SU-DHL-6 (cell line): ENCODE results near the gene SH3PXD2A.

ENCODE experiments used
- H2AFZ ChIP-seq: fragments of 200-600 bp; sonication (generic); 2 replicates; pipeline ENCODE4 v1.6.1; 2014; ENCODE audit warnings: low read depth, mild to moderate bottlenecking, moderate library complexity, mixed read lengths, antibody characterized with exemption, low read length; ENCODE audit not compliant: severe bottlenecking
- H3F3A ChIP-seq: fragments of 200-600 bp; shearing (Covaris generic); 2 replicates; pipeline ENCODE4 v1.6.0; 2016; ENCODE audit warnings: antibody characterized with exemption, mild to moderate bottlenecking; ENCODE audit not compliant: insufficient read depth
- H3K27ac ChIP-seq: fragments of 200-600 bp; sonication (generic); 2 replicates; pipeline ENCODE4 v1.5.1; 2016; ENCODE audit warnings: low read depth, mild to moderate bottlenecking, low read length, moderate library complexity, mixed read lengths
- H3K27me3 ChIP-seq: fragments of 200-600 bp; sonication (generic), shearing (Covaris generic); 2 replicates; pipeline ENCODE4 v1.6.0; 2014; ENCODE audit warnings: mild to moderate bottlenecking, low read length
- H3K36me3 ChIP-seq: fragments of 200-600 bp; sonication (generic); 2 replicates; pipeline ENCODE4 v1.6.1; 2014; ENCODE audit warnings: mild to moderate bottlenecking, low read length, mixed read lengths
- H3K4me2 ChIP-seq: fragments of 300-600, 200-600 bp; shearing (Covaris generic), sonication (generic); 2 replicates; pipeline ENCODE4 v1.6.0; 2014; ENCODE audit warnings: low read length, low read depth, mild to moderate bottlenecking; ENCODE audit not compliant: poor library complexity, severe bottlenecking
- H3K4me3 ChIP-seq: fragments of 200-600 bp; sonication (generic); 2 replicates; pipeline ENCODE4 v1.5.1; 2014; ENCODE audit warnings: antibody characterized with exemption, low read length, mild to moderate bottlenecking, mixed read lengths; ENCODE audit not compliant: insufficient read depth, poor library complexity, severe bottlenecking
- H3K79me2 ChIP-seq: fragments of 200-600 bp; sonication (generic); 2 replicates; pipeline ENCODE4 v1.6.1; 2014; ENCODE audit warnings: mild to moderate bottlenecking, low read length, moderate library complexity; ENCODE audit not compliant: insufficient read depth
- H3K9ac ChIP-seq: fragments of 200-600 bp; sonication (generic); 2 replicates; pipeline ENCODE4 v1.7.0; 2014; ENCODE audit warnings: mild to moderate bottlenecking, low read length
- H3K9me2 ChIP-seq: fragments of 200-600 bp; sonication (generic); replicated peaks from 2 replicates; pipeline ENCODE4 v1.6.1; 2014; ENCODE audit warnings: low read length; ENCODE audit not compliant: insufficient read depth
- H3K9me3 ChIP-seq: fragments of 200-600 bp; sonication (generic); 2 replicates; pipeline ENCODE4 v1.6.1; 2014; ENCODE audit warnings: low read length, mixed read lengths; ENCODE audit not compliant: insufficient read depth
- H4K20me1 ChIP-seq: fragments of 200-600 bp; sonication (generic); 2 replicates; pipeline ENCODE4 v1.6.1; 2014; ENCODE audit warnings: low read depth, mild to moderate bottlenecking, antibody characterized with exemption, low read length, moderate library complexity, mixed read lengths
- EZH2phosphoT487 ChIP-seq: fragments of 200-600 bp; sonication (generic), shearing (Covaris generic); conservative IDR thresholded peaks from 2 replicates; pipeline ENCODE4 v1.6.1; 2018; ENCODE audit warnings: mild to moderate bottlenecking, antibody characterized with exemption, low read length, moderate library complexity, mixed read lengths
- TF ChIP-seq, protein P1 (sequence below): fragments of 200-600 bp; sonication (generic); IDR thresholded peaks from one replicate; pipeline ENCODE4 v1.5.1; 2017; ENCODE audit warnings: antibody characterized with exemption, mild to moderate bottlenecking, low read length, moderate library complexity; ENCODE audit not compliant: insufficient read depth, poor library complexity, severe bottlenecking

SH3PXD2A gene

DNA sequence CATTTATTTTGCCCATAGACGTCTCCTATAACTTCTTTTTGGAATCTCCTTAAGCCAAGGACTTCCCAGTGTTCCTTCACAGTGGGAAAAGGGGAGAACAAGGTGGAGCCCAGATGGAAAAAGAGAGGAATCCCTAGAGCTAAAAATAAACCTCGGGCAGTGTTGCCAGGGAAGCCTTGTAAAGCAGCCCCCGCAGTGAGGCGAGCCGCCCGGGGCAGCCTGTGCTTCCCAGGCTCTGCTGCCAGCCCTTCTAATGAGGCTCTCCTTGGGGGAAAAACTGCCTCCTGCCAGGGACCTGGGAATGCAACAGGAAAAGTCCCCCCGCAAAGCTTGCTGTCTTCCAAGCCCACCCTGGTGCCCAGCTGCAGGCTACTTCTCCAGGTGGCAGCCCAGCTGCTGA is 71.7 kb downstream of the SH3PXD2A start:
- H4K20me1 ChIP-seq, result no peaks in the 10 kb centered on the region
- H3K4me2 ChIP-seq, result no peak overlapping the region
- no peak overlapping the region for H2AFZ ChIP-seq
- no peak overlapping the region for H3K9ac ChIP-seq
- H3K36me3 ChIP-seq, result no peaks in the 10 kb centered on the region
- H3K9me3 ChIP-seq, result no peaks in the 10 kb centered on the region
- H3F3A ChIP-seq, result no peaks in the 10 kb centered on the region
- no peaks in the 10 kb centered on the region for H3K9me2 ChIP-seq
- TF ChIP-seq, protein P1, sequence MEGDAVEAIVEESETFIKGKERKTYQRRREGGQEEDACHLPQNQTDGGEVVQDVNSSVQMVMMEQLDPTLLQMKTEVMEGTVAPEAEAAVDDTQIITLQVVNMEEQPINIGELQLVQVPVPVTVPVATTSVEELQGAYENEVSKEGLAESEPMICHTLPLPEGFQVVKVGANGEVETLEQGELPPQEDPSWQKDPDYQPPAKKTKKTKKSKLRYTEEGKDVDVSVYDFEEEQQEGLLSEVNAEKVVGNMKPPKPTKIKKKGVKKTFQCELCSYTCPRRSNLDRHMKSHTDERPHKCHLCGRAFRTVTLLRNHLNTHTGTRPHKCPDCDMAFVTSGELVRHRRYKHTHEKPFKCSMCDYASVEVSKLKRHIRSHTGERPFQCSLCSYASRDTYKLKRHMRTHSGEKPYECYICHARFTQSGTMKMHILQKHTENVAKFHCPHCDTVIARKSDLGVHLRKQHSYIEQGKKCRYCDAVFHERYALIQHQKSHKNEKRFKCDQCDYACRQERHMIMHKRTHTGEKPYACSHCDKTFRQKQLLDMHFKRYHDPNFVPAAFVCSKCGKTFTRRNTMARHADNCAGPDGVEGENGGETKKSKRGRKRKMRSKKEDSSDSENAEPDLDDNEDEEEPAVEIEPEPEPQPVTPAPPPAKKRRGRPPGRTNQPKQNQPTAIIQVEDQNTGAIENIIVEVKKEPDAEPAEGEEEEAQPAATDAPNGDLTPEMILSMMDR, result no peak
- H3K4me3 ChIP-seq, result no peak overlapping the region
- H3K27me3 ChIP-seq, result no peaks in the 10 kb centered on the region
- no peak overlapping the region for H3K27ac ChIP-seq
- no peaks in the 10 kb centered on the region for H3K79me2 ChIP-seq

DNA sequence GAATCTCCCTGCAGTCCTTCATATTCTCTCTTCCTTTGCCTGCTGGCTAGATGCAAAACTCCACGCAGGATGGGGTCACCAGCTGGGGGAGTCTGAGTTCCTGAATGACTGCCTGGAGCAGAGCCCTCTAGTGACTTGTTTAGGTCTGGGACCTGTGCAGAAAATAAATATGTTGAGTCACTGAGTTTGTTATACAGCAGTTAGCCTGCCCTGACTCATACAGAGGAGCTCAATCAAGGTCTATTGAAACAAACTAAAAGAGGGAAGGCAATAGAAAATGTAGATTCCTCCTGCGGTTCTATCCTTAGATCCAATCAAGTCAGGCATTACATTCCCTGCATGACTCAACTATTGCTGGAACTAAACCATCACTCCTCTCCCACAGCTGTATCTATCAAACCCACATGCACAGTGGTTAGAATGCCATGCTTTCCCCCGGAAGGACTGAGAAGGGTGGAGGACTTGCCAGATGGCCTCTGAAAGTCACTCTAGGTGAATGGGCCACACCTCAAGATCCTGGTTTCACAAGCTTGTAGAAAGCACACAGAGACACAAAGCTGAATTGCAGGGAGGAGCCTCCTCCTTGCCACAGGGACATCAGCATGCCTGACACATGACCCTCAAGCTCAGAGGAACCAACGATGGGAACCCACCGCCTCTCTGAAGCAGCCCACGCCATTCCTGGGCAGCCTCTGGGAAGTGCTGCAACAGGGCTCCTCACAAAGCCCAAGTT is 73.9 kb downstream of the SH3PXD2A start:
- Histone ChIP-seq H3K9me2 (no peaks in the 10 kb centered on the region), H2AFZ (no peak overlapping the region), H3K9me3 (no peaks in the 10 kb centered on the region), H3K27ac (no peak overlapping the region), H3K9ac (no peak overlapping the region), H3K4me2 (no peak overlapping the region), H3K79me2 (no peaks in the 10 kb centered on the region), H3K4me3 (no peak overlapping the region), H3K27me3 (no peaks in the 10 kb centered on the region), H4K20me1 (no peaks in the 10 kb centered on the region), H3K36me3 (no peaks in the 10 kb centered on the region), H3F3A (no peaks in the 10 kb centered on the region)
- no peak for TF ChIP-seq EZH2phosphoT487
- TF ChIP-seq, protein P1, result no peak

DNA sequence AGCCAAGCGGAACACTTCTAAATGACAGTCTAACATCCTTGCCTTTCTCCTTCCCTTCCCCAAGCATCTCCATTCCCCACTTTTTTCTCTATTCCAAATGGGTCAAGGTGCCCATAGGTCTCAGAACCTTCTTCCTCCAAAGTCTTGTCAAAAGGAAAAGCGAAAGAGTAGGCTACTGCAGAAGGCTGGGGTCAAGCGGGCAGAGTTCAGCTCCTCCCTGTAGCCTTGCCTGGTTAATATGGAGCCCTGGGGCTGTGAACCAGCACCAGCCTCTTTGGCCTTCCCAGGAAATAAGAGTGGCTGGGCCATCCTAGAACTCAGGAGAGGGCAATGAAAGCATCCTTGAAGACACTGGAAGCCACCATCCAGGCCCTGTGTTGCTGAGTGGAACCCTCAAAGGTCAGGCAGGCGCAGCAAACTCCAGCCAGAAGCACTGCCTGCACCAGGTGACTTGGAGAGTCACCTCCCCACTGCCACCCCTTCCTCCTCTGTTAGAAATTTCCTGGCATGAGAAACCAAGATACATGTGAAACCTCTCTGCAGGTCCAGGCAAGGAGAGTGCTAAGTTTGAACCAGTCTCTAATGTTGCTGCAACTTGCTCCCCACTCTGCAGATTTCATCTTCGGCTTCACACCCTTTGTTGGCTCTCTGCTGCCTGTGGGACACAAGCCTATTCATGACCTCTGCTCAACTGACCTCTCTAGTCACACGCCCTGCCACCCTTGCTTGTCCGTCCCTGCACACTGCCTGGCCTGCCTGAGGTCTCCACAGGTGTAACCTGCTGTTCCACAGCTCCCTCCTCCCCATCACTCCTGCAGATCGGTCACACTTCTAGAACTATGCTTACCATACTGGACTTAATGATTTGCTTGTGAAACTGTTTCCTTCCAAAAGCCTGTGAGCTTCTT is 74.9 kb downstream of the SH3PXD2A start:
- TF ChIP-seq, protein P1, result no peak
- no peak for TF ChIP-seq EZH2phosphoT487

More for the DNA sequence above, 74.9 kb downstream of the SH3PXD2A start:
- no peak overlapping the region for H2AFZ ChIP-seq
- H3K79me2 ChIP-seq, result no peaks in the 10 kb centered on the region
- H3K27me3 ChIP-seq, result no peaks in the 10 kb centered on the region
- H3K4me2 ChIP-seq, result no peak overlapping the region
- no peak overlapping the region for H3K4me3 ChIP-seq
- no peak overlapping the region for H3K9ac ChIP-seq
- no peak overlapping the region for H3K27ac ChIP-seq
- H3K36me3 ChIP-seq, result no peaks in the 10 kb centered on the region
- no peaks in the 10 kb centered on the region for H3F3A ChIP-seq
- no peaks in the 10 kb centered on the region for H3K9me2 ChIP-seq
- no peaks in the 10 kb centered on the region for H4K20me1 ChIP-seq
- no peaks in the 10 kb centered on the region for H3K9me3 ChIP-seq
